DND-41 (cell line): ENCODE results near the gene AGPAT1.

Experiments
- CTCF ChIP-seq: IDR thresholded peaks from 2 replicates; pipeline ENCODE4 v1.5.1; 2012; ENCODE audit warnings: borderline replicate concordance, low read length, moderate library complexity, mild to moderate bottlenecking; ENCODE audit not compliant: poor library complexity, severe bottlenecking; ENCODE audit errors: extremely low read depth
- EZH2 ChIP-seq: IDR thresholded peaks from 3 replicates; pipeline ENCODE4 v1.6.1; 2012; ENCODE audit warnings: borderline replicate concordance, low read depth, mild to moderate bottlenecking, moderate library complexity, low read length, inconsistent platforms; ENCODE audit not compliant: severe bottlenecking

- TF ChIP-seq CTCF (no peak), EZH2 (no peak)
These were observed 48.5 kb downstream of the AGPAT1 start for GRCh38 chr6:32127409-32127716.
